Right renal cortex interstitium (tissue), 3 donors: ENCODE results near the gene MCM8. TPM values are rescaled to one million over a fixed set of nuclear protein-coding genes. Genes with fewer than 3 reads are reported as not detected.

Source experiments
- DNase-seq, 3 donors: peaks; one replicate each; pipeline ENCODE4 v3.0.0-alpha.2; 2013; ENCODE audit warnings: low read depth in 3 of 3, low spot score in 2 of 3
- polyA plus RNA-seq, 3 donors: library from polyadenylated mRNA; unstranded; fragments of 120-200 nt; gene quantifications; one replicate each; pipeline ENCODE4 v1.2.1, GENCODE V29; 2013; ENCODE audit not compliant: insufficient read length in 3 of 3

Gene MCM8
- polyA plus RNA-seq = 10 to 100 TPM; 11.6 to 15.6 (median 15.2) TPM

DNA sequence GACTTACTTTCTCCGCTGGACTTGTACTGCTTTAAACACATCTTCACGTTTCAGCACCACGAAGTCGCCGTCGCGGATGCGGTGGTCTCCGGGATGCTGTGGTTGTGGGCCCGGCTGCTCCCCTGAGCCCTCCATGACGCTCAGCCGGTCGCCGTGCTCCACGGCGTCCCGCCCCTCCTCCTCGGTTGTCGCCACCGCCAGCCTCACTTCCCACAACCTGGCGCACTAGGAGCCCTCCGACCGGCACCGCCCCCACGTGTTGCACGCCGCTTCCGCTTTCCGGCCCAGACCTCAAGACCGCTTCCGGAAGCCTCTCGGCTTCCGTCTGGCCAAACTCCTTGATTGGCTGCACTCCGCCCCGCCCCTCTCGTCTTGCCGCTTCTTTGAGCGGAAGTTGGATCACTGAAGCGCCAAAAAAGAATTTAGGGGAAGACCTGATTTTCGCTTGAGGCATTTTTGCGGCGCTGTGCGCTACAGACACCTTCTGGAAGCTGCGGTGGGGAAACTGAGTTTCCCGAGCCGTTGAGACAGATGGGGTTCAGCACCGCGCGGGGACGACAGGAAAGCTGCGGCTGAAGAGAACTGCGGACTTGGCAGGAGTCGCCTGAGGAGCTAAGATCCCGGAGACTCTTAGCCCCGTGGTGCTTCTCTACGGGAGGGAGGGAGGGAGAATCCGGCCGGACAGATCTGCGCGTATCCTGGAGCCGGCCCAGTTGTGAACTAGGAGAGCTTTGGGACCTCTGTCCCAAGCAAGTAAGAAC is at the start of gene MCM8, which contains the start of gene TRMT6:
Gene MCM8, plus strand, starts transcription at position 382 of the 761 bp plus-strand sequence. CDS start 1,364 bp downstream, outside the sequence.
Gene TRMT6, minus strand, starts transcription at position 263 of the 761 bp plus-strand sequence. Its CDS starts 128 bp downstream, at position 135.
- peak; percentile 88 to 93 (median 92) for DNase-seq

DNA sequence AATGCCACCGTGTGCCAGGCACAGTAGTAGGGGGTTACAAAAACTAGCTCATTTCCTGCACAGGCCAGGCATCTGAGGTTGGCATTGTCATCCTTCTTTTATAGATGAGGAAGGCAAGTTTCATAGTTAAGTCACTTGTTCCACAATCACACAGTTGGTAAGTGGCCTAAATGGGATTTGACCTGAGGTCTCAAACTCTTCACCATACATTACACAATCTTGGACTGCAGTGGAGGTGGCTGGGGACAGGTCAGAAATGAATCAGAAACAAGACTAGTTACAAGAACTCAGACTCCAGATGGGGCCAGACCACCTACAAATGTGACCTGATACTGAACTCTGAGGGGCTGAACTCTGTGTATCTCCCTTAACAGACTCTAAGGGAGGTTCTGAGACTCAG is 49.5 kb upstream of the MCM8 start:
- DNase-seq = no peak

DNA sequence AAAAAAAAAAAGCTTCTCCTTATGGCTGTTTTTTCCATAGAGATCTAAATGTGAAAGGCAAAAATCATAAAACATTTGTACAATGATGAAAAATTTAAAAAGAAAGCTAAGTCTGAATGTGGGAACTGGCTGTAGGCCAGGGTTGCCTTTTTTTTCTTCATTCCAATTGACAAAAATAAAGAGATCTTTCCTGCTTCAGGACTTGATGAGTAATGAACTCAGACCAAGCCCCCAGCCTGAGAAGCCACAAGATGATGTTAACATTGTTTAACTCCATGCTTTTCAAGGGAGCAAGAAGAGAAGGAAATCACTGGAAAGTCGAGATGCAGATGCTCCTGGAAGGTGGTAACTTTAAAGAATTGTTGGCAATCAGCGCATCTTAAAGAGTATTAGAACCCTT is 41.5 kb upstream of the MCM8 start:
- no peak for DNase-seq

GRCh38 chr20:5910186-5910585 is 40.3 kb upstream of the MCM8 start:
- DNase-seq = no peak

- no peak for DNase-seq
Measured at GRCh38 chr20:5913166-5913565, 37.3 kb upstream of the MCM8 start.

- no peak for DNase-seq
Measured at GRCh38 chr20:5914859-5915258, 35.6 kb upstream of the MCM8 start.

DNA sequence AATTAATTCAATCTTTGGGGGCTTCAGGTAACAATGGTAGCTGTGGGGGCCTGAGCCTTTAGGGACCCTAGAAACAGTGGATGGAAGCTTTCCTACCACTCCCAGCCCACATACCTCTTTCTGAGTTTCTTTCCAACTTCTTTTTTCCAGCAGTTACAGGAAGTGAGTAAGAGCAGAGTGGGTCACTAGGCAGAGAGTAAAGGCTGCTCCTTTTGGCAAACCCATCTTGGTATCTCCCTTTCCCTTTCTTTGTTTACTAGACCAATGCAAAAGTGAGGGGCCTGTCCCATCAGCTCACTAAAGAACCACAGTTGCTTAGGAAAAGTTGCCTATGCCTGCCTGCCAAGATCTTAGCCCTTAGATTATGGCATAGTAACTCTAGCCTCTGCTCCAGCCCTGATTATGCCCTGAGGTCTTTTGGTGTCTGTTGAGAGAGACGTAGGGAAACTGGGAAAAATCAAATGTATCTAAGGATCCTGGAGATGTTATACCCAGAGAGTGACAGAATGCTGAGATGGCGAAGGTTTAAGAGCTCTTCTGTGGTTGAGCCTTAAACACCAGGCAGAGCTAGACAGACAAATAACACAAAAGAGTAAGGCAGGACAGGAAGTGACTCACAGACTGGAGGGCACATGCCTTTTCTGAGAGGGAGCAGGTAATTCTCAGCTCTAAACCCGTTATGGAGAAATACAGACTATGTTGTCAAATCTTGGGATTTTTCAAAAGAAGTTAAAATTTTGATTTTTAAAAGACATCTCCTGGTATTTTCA is 31.4 kb upstream of the MCM8 start:
- no peak for DNase-seq

DNA sequence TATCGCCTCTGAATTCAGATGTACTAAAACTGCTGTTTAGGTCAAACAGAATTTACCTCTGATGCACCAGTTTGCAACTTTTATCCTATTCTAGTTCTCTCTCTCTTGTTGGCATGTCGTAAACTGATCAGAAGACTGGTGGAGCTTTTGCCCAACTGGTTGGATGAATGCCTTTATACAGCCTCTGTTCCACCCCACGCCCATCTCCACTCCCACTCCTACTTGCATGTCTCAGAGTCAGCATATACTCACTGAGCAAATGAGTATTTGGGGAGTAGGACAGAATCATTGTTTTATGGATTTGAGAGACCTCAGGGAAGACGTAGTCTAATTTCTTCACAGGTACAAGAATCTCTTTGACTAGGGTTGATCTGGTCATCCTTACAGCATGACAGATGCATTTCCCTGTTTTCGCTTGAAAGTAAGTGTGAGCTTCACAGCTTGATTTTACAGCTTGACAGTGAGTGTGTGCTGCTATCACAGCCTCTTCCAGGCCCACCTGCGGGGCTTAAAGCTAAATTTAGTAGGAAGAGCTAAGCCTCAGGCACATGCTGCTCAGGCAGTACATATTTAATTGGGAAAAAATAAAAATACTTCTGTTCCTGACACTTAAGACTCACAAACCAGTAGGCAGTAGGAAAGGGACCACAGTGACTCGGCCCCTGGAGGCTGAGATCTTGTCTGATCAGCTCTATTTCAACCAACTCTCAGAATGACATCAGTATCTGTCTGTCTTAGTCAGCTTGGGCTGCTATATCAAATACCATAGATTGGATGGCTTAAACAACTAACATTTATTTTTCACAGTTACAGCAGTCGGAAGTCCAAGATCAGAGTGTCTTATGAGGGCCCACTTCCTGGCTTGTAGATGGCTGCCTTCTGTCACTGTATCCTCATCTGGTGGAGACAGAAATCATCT is 30.6 kb upstream of the MCM8 start:
- no peak for DNase-seq

DNA sequence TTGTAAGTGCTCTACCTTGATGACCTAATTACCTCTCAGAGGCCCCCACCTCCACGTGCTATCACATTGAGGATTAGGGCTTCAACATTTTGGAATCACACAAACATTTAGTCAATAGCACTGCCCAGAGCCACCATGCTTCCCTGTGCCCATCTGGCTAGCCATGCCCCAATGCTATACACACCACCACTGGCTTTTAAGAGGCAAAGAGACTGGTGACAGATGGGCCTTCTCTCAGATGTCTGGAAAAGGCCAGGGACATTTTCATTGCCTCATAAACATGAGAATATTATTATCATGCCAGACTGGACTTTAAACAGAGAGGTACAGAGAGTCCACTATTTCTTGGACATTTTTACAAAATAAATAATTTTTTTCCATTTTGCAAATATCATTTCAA is 29.9 kb upstream of the MCM8 start:
- no peak for DNase-seq

- DNase-seq = no peak
Measured at GRCh38 chr20:5923493-5923892, 27.0 kb upstream of the MCM8 start.

- no peak for DNase-seq
Measured at GRCh38 chr20:5925551-5925950, 24.9 kb upstream of the MCM8 start.

- no peak for DNase-seq
Measured at GRCh38 chr20:5927749-5928462, 22.5 kb upstream of the MCM8 start.

DNA sequence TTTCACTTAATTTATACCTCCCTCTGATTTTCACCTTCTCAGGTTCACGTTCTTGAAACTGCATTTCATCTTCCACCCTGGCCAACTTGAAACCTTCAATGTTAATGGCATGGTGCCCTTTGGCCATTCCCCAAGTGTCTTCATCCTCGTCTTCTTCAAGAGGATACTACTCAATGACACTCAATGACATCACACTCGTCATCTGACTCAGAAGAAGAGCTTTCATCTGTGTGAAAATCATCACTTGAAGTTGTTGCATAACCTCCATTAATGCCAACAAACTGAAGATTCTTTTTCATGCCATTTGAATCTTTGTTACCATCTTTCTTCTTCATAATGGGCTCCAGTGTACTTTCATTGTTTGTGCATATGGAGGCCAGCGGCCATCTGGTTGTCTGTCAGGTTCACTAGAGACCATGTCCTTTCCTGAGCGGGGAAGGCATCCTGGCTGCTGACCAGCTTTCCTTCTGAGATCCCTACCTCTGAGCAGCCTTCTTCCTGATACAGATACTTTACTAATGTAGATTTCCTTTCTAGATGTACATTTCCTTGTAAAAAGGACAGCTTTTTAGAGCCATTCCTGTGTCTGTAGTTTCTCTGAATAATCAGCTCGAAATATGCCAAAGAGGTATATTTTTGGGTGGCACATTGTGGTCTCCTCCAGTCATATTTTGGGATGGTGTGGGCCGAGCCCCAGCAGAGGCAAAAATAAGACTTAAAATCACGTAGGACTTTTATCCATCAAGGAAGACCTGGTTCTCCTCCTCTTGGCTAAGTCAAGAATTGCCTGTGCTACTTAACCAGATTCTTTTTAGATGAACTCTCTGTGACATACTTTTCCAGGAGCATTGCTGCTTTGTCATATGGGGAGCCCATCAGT is 21.4 kb upstream of the MCM8 start:
- DNase-seq = no peak

DNA sequence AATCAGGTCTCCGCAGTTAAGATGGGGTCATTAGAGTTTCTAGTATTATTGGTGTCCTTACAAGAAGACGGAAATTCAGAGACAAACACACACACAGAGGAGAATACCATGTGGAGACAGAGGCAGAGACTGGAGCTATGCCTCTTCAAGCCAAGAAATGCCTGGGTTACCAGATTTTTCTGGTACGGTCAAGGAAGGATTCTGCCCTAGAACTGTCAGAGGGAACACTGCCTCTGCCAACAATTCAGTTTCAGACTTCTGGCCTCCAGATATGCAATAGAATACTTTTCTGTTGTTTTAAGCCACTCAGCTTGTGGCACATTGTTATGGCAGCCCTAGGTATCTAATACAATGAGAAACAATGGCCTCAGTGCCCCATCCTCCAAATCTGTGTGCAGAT is 19.0 kb upstream of the MCM8 start:
- no peak for DNase-seq

- DNase-seq = no peak
Measured at GRCh38 chr20:5932796-5933195, 17.7 kb upstream of the MCM8 start.

DNA sequence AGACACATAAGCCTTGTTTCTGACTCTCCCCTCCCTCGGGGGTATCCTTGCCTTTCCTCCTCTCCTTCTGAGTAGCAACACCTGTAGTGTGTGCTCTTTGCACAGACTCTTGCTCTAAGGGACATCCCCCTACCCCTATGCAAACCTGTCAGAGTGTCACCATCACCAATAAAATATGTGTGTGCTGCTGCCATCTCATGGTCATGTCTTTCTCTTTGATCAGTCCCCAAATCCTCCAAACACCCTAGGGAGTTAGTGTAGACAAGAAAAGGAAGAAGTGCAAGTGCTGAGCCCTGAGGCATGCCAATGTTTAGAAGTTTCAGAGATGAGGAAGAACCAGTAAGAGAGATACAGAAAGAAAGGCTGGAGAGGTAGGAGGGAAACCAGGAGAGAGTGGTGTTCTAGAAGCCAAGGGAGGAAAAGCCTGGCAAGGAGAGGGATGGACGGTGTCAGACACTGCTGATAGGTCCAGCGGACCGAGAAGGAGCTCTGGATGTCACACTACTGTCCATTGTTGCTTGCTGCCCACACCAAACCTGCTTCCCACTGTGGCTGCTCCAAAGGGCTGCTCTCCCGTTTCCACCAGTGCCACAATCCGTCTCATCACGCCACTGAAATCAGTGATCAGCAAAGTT is 16.5 kb upstream of the MCM8 start:
- no peak for DNase-seq

GRCh38 chr20:5935384-5935783 is 15.1 kb upstream of the MCM8 start:
- DNase-seq = no peak

GRCh38 chr20:5936238-5936637 is 14.2 kb upstream of the MCM8 start:
- DNase-seq = no peak
